Osteocyte (in vitro differentiated cells): ENCODE measurements around the gene LDHAL6B. TPM values are rescaled to one million over a fixed set of nuclear protein-coding genes. Genes with fewer than 3 reads are reported as not detected.
A peak's percentile ranks its signal among the peaks of the same experiment; 100 is the strongest.
"Not testable (repeated sequence)": the region's sequence is repeated elsewhere in the genome, so short reads cannot be mapped to it uniquely, and the experiment has no call there.

Experiments used
- DNase-seq: peaks from one replicate; pipeline ENCODE4 v3.0.0; 2021; ENCODE audit warnings: mixed read lengths; ENCODE audit not compliant: unreplicated experiment; ENCODE audit errors: extremely low spot score
- H3K27ac Mint-ChIP-seq: one replicate; pipeline ENCODE4 v1.8.0; 2021; ENCODE audit warnings: mild to moderate bottlenecking, mixed read lengths; ENCODE audit not compliant: unreplicated experiment
- H3K27me3 Mint-ChIP-seq: one replicate; pipeline ENCODE4 v1.8.0; 2021; ENCODE audit warnings: mixed read lengths; ENCODE audit not compliant: unreplicated experiment
- H3K36me3 Mint-ChIP-seq: one replicate; pipeline ENCODE4 v1.8.0; 2021; ENCODE audit warnings: mixed read lengths; ENCODE audit not compliant: unreplicated experiment
- H3K4me1 Mint-ChIP-seq: one replicate; pipeline ENCODE4 v1.8.0; 2021; ENCODE audit warnings: mixed read lengths; ENCODE audit not compliant: unreplicated experiment
- H3K4me3 Mint-ChIP-seq: one replicate; pipeline ENCODE4 v1.8.0; 2021; ENCODE audit warnings: mild to moderate bottlenecking, moderate library complexity, mixed read lengths; ENCODE audit not compliant: unreplicated experiment
- H3K9me3 Mint-ChIP-seq: one replicate; pipeline ENCODE4 v1.8.0; 2021; ENCODE audit warnings: mixed read lengths; ENCODE audit not compliant: unreplicated experiment
- total RNA-seq: library from RNA; stranded (reverse); gene quantifications from 2 replicates; pipeline ENCODE4 v1.2.1, GENCODE V29; 2021
- TF ChIP-seq, protein P1 (sequence below): fragments of 200-600 bp; sonication (generic); IDR thresholded peaks from 2 replicates; pipeline ENCODE4 v1.5.0; 2021; ENCODE audit warnings: antibody characterized with exemption, mild to moderate bottlenecking, moderate library complexity

Gene LDHAL6B
- total RNA-seq, 1 donor from 2014 or later, result not detected

DNA sequence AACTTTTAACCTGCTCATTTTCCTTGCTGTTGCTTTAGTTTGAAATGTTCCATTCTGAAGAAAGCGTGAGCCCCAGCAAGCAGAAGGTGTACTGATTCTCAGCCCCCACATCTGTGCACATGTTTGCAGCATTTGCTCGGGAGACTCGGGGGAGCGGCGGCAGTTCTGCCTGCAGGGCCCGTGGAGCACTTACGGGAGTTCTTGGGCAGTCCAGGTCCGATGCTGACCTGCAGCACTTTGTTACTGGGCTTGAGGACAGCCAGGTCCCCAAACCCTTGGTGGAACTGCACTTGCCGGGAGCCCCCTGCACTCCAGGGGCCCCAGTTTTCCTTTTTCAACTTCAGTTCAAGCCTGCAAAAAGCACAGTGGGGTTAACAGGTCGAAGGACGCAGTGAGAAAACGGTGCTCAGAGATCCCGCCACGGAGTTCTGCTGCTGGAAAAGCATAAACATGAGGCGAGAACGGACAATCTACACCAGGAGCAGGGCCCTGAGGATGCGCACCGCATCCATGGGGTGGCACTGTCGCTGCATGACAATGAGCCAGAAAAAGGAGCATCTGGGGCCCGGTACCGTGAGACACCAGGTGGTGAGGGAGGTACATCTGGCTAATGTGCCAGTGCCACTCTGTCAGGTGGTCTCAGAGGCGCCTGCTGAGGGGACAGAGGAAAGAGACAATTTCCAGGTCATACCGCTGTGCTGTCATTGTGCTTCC, 45.6 kb upstream of the LDHAL6B start:
- H3K36me3 Mint-ChIP-seq, result peaks cover 38% of the 10 kb centered on the region
- TF ChIP-seq, protein P1, sequence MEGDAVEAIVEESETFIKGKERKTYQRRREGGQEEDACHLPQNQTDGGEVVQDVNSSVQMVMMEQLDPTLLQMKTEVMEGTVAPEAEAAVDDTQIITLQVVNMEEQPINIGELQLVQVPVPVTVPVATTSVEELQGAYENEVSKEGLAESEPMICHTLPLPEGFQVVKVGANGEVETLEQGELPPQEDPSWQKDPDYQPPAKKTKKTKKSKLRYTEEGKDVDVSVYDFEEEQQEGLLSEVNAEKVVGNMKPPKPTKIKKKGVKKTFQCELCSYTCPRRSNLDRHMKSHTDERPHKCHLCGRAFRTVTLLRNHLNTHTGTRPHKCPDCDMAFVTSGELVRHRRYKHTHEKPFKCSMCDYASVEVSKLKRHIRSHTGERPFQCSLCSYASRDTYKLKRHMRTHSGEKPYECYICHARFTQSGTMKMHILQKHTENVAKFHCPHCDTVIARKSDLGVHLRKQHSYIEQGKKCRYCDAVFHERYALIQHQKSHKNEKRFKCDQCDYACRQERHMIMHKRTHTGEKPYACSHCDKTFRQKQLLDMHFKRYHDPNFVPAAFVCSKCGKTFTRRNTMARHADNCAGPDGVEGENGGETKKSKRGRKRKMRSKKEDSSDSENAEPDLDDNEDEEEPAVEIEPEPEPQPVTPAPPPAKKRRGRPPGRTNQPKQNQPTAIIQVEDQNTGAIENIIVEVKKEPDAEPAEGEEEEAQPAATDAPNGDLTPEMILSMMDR, result peak; percentile 57
- no peak overlapping the region for H3K4me3 Mint-ChIP-seq
- H3K9me3 Mint-ChIP-seq, result no peaks in the 10 kb centered on the region
- peaks cover 7% of the 10 kb centered on the region for H3K4me1 Mint-ChIP-seq
- no peak overlapping the region for H3K27ac Mint-ChIP-seq
- H3K27me3 Mint-ChIP-seq, result no peaks in the 10 kb centered on the region
- DNase-seq, result no peak

DNA sequence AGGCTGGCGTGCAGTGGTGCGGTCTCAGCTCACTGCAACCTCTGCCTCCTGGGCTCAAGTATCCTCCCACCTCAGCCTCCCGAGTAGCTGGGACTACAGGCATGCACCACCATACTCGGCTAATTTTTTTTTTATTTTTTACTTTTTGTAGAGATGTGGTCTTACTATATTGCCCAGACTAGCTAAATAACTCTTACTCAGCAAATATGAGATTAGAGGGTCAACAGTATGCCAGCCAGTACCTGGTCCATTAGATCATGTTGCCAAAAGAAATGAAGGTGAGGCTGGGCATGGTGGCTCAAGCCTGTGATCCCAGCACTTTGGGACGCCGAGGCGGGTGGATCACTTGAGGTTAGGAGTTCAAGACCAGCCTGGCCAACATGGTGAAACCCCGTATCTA, 44.6 kb upstream of the LDHAL6B start:
- peaks cover 38% of the 10 kb centered on the region for H3K36me3 Mint-ChIP-seq
- not testable (repeated sequence) for H3K9me3 Mint-ChIP-seq
- H3K4me1 Mint-ChIP-seq, result peaks cover 11% of the 10 kb centered on the region

DNA sequence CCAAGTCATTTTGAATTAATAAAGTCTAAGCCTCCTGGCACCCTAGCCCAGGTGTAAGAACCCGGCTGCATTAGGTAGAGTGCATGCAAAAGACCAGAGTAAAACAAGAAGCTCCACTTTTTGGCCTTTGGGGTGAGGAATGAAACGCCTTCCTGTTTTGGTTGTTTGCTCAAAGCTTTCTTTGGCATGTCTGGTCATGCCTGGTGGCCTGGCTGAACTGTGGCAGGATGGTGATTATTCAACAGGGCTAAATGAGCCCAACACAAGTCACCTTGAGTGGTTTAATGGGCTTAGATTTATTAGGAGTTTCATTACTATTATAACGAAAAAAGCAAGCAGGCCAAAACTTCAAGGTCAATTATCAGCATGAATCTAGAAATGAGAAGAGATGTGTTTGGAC, 40.9 kb upstream of the LDHAL6B start:
- TF ChIP-seq, protein P1, result no peak
- Mint-ChIP-seq H3K27me3 (no peaks in the 10 kb centered on the region), H3K4me3 (no peak overlapping the region), H3K27ac (no peak overlapping the region), H3K9me3 (no peaks in the 10 kb centered on the region), H3K4me1 (peaks cover 35% of the 10 kb centered on the region), H3K36me3 (peaks cover 17% of the 10 kb centered on the region)
- no peak for DNase-seq

More for the DNA sequence above, 44.6 kb upstream of the LDHAL6B start:
- not testable (repeated sequence) for H3K4me3 Mint-ChIP-seq, H3K27ac Mint-ChIP-seq, DNase-seq, H3K27me3 Mint-ChIP-seq

DNA sequence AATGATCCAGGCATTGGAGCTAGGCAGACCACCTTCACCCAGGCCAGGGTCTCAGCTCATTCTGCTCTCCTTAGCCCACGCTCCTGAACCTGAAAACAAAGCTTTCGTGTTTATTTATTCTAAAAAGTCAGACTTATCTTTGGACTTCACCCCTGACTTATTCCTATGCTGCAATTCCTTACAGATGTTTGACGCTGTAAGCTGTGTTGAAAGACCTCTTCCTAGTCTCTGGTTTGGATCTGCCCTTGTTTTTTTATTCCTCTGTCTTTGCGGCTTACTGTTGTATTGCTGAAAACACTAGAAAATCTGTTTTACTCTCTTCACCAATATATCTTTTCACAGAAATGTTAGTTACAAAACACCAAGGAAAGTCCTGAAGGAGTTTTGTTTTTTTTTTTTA, 40.5 kb upstream of the LDHAL6B start:
- Mint-ChIP-seq H3K9me3 (no peaks in the 10 kb centered on the region), H3K27me3 (no peaks in the 10 kb centered on the region), H3K36me3 (peaks cover 14% of the 10 kb centered on the region), H3K4me1 (peaks cover 35% of the 10 kb centered on the region), H3K27ac (no peak overlapping the region), H3K4me3 (no peak overlapping the region)
- TF ChIP-seq, protein P1, result no peak
- DNase-seq, result no peak

DNA sequence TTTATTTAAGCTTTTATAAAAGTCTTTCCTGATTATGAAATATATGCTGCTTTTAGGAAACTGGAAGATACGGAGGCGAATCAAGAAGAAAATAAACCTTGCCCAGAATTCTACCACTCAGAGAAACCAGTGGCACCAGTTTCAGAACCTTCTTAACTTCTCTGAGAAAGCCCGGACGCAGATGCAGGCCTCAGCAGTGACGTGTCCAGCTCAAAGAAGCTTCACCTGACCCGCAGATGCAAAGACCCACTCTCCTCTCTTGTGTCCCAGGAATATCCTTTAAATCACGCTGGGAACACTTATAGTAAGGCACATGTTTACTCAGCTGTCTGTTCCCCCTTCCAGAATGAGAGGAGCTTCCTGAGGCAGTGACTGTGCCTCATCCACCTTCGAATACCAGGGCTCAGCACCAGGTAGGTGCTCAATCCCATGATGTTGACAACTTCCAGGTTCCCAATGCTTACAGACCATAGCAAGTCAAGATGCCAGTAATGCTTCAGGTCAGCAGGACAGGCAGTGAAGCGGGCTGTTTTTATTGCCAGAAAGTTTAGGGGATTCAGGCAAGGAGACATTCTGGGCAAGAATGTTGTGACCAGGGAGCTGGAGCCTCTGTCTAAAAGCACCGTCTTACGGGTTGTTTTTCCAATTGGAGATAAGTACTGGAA, 39.9 kb upstream of the LDHAL6B start:
- H3K27ac Mint-ChIP-seq, result no peak overlapping the region
- H3K27me3 Mint-ChIP-seq, result no peaks in the 10 kb centered on the region

More for the DNA sequence above, 39.9 kb upstream of the LDHAL6B start:
- H3K36me3 Mint-ChIP-seq, result peaks cover 17% of the 10 kb centered on the region
- TF ChIP-seq, protein P1, result no peak
- no peak overlapping the region for H3K4me3 Mint-ChIP-seq
- DNase-seq, result no peak
- H3K9me3 Mint-ChIP-seq, result no peaks in the 10 kb centered on the region
- peaks cover 35% of the 10 kb centered on the region for H3K4me1 Mint-ChIP-seq
